ENCODE results near the gene RAB17. TPM values are rescaled to one million over a fixed set of nuclear protein-coding genes. Genes with fewer than 3 reads are reported as not detected.

The RAB17 gene
- polyA plus RNA-seq, 1 experiment, result 0.10 TPM

- CTCF ChIA-PET, result interaction anchor here (0.9 to 5.2 kb wide), 4 partner anchors 15 to 452 kb away, joined by 3 to 209 read pairs (median 41); no protein-coding TSS in a partner anchor
- POLR2A ChIA-PET, result no interaction called here
- Histone ChIP-seq H3K4me3 (ENCODE audit: low read depth, low read length) (no peak overlapping the region), H3K27me3 (ENCODE audit: control insufficient read depth, insufficient read depth, low read length) (peaks cover 7% of the 10 kb centered on the region), H3K27ac (ENCODE audit: low read depth, low read length) (no peak overlapping the region), H3K9me3 (ENCODE audit: control insufficient read depth, insufficient read depth, low read length) (peaks cover 3% of the 10 kb centered on the region; the same call in 1 of the 2 replicates)
- no peak for DNase-seq (ENCODE audit: low read depth, low spot score)
- TF ChIP-seq, protein P1, sequence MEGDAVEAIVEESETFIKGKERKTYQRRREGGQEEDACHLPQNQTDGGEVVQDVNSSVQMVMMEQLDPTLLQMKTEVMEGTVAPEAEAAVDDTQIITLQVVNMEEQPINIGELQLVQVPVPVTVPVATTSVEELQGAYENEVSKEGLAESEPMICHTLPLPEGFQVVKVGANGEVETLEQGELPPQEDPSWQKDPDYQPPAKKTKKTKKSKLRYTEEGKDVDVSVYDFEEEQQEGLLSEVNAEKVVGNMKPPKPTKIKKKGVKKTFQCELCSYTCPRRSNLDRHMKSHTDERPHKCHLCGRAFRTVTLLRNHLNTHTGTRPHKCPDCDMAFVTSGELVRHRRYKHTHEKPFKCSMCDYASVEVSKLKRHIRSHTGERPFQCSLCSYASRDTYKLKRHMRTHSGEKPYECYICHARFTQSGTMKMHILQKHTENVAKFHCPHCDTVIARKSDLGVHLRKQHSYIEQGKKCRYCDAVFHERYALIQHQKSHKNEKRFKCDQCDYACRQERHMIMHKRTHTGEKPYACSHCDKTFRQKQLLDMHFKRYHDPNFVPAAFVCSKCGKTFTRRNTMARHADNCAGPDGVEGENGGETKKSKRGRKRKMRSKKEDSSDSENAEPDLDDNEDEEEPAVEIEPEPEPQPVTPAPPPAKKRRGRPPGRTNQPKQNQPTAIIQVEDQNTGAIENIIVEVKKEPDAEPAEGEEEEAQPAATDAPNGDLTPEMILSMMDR (IDR thresholded peaks at IDR 0.05; ENCODE audit: low read depth, low read length), result no peak
These were observed 16.1 kb downstream of the RAB17 start for GRCh38 chr2:237574467-237574866.

DNA sequence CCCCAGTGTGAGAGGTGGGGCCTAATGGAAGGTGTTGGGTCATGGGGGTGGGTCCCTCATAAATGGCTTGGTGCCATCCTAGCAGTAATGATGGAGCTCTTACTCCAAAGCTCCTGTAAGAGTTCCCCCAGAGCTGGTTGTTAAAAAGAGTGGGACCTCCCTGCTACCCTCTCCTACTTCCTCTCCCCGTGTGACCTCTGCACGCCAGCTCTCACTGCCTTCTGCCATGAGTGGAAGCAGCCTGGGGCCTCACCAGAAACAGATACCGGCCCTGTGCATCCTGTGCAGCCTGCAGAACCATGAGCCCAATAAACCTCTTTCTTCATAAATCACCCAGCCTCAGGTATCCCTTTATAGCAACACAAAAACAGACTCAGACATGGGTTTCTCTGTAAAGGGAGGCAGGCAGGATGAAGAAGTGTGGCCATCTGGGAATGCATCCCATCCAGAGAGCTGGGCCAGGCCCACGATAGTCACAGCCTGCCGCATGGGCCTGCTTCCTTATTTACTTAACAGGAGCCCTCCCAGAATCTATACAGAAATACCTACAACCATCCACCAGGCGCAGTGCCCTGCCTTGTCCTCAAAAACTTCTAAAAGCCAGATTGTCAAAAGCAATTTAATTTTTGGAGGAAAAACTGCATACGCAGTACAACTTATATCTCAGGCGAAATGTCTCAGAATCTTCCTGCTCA lies 16.7 kb downstream of the RAB17 start:
- peaks cover 3% of the 10 kb centered on the region for H3K27me3 ChIP-seq (ENCODE audit: control insufficient read depth, insufficient read depth, low read length)
- H3K9me3 ChIP-seq (ENCODE audit: control insufficient read depth, insufficient read depth, low read length), result peaks cover 3% of the 10 kb centered on the region; the same call in 1 of the 2 replicates
- TF ChIP-seq, protein P1 (IDR thresholded peaks at IDR 0.05; ENCODE audit: low read depth, low read length), result no peak
- ChIA-PET CTCF (interaction anchor here (0.9 to 5.2 kb wide), 10 partner anchors 7 to 506 kb away, joined by 3 to 209 read pairs (median 16); no protein-coding TSS in a partner anchor), POLR2A (no interaction called here)
- H3K4me3 ChIP-seq (ENCODE audit: low read depth, low read length), result no peak overlapping the region
- no peak for DNase-seq (ENCODE audit: low read depth, low spot score)
- H3K27ac ChIP-seq (ENCODE audit: low read depth, low read length), result no peak overlapping the region

DNA sequence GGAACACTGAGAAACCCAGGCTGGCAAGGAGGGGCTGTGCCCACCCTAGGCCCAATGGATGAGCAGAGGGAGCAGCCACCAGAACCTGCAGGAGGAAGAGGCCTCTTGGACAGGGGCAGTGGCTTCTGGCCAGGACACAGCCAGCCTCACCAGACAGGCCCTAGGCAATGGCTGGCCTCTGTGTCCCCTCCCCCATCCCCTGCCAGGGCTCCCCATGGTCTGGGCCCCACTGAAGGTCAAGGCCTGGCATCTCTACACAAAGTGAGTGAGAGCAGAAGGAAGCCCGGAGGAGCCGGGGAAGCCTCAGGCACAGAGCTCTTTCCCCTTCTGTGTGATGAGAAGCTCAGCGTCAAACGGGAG lies 17.8 kb downstream of the RAB17 start:
- H3K9me3 ChIP-seq (ENCODE audit: control insufficient read depth, insufficient read depth, low read length), result peaks cover 3% of the 10 kb centered on the region; the same call in 1 of the 2 replicates
- ChIA-PET POLR2A (interaction anchor here (1.3 to 1.4 kb wide), 3 partner anchors 60 to 487 kb away, joined by 3 to 11 read pairs (median 4); partner anchors contain the start of gene COPS8), CTCF (interaction anchor here (0.5 to 5.2 kb wide), 62 partner anchors 8 to 1220 kb away, joined by 3 to 209 read pairs (median 7); partner anchors contain the start of genes COL6A3, COPS8 and MLPH)
- H3K27ac ChIP-seq (ENCODE audit: low read depth, low read length), result peak overlapping the region; percentile 24
- TF ChIP-seq, protein P1 (IDR thresholded peaks at IDR 0.05; ENCODE audit: low read depth, low read length), result no peak
- peaks cover 3% of the 10 kb centered on the region for H3K27me3 ChIP-seq (ENCODE audit: control insufficient read depth, insufficient read depth, low read length)
- no peak overlapping the region for H3K4me3 ChIP-seq (ENCODE audit: low read depth, low read length)
- DNase-seq (ENCODE audit: low read depth, low spot score), result no peak

- no peak overlapping the region for H3K27ac ChIP-seq (ENCODE audit: low read depth, low read length)
- no peak overlapping the region for H3K4me3 ChIP-seq (ENCODE audit: low read depth, low read length)
- ChIA-PET CTCF (interaction anchor here (0.5 to 5.2 kb wide), 110 partner anchors 9 to 1219 kb away, joined by 3 to 209 read pairs (median 5); partner anchors contain the start of genes COL6A3, COPS8, MLPH and RAB17), POLR2A (interaction anchor here (1.3 to 1.4 kb wide), 3 partner anchors 60 to 487 kb away, joined by 3 to 11 read pairs (median 4); partner anchors contain the start of gene COPS8)
- TF ChIP-seq, protein P1 (IDR thresholded peaks at IDR 0.05; ENCODE audit: low read depth, low read length), result peak; percentile 98
- DNase-seq (ENCODE audit: low read depth, low spot score), result peak; percentile 85
- H3K27me3 ChIP-seq (ENCODE audit: control insufficient read depth, insufficient read depth, low read length), result peaks cover 3% of the 10 kb centered on the region
- H3K9me3 ChIP-seq (ENCODE audit: control insufficient read depth, insufficient read depth, low read length), result peaks cover 3% of the 10 kb centered on the region; the same call in 1 of the 2 replicates
These were observed 18.4 kb downstream of the RAB17 start for GRCh38 chr2:237572021-237572741.

Data from AG04450 (cell line).